HL-60 (cell line): Measurements from ENCODE around the gene SPATA13.
A peak's percentile ranks its signal among the peaks of the same experiment; 100 is the strongest.

Experiments
- DNase-seq, 2 experiments: peaks; one replicate each; pipeline ENCODE4 v3.0.0-alpha.2; 2010 to 2020; ENCODE audit warnings: low read depth in 1 of 2, low spot score in 1 of 2
- H3K27ac ChIP-seq: fragments of 250-450 bp; sonication (Bioruptor Pico); replicated peaks from 2 replicates; pipeline ENCODE4 v1.5.1; 2020; ENCODE audit warnings: mild to moderate bottlenecking, moderate library complexity
- H3K27me3 ChIP-seq: fragments of 250-450 bp; sonication (Bioruptor Pico); 2 replicates; pipeline ENCODE4 v1.5.1; 2021; ENCODE audit warnings: mild to moderate bottlenecking, moderate library complexity; ENCODE audit not compliant: insufficient read depth, poor library complexity, severe bottlenecking
- H3K4me3 ChIP-seq: replicated peaks from 2 replicates; pipeline ENCODE4 v1.5.1; 2011; ENCODE audit warnings: mild to moderate bottlenecking, control low read depth, low read length; ENCODE audit not compliant: insufficient read depth
- CTCF ChIP-seq: IDR thresholded peaks from one replicate; pipeline ENCODE4 v1.5.1; 2011; ENCODE audit warnings: low read length, control low read depth, inconsistent platforms; ENCODE audit not compliant: insufficient read depth
- GABPA ChIP-seq: IDR thresholded peaks from 2 replicates; pipeline ENCODE4 v1.6.1; 2012; ENCODE audit warnings: low read depth
- POLR2AphosphoS5 ChIP-seq: IDR thresholded peaks from 2 replicates; pipeline ENCODE4 v1.6.1; 2012; ENCODE audit warnings: low read depth
- REST ChIP-seq: IDR thresholded peaks from 2 replicates; pipeline ENCODE4 v1.6.1; 2012; ENCODE audit warnings: low read depth; ENCODE audit not compliant: insufficient replicate concordance
- SPI1 ChIP-seq: IDR thresholded peaks from 2 replicates; pipeline ENCODE4 v1.6.1; 2012; ENCODE audit warnings: low read depth, mild to moderate bottlenecking, borderline replicate concordance

SPATA13 gene

GRCh38 chr13:24282256-24282655 is 121.7 kb downstream of the SPATA13 start:
- no peaks in the 10 kb centered on the region for H3K27me3 ChIP-seq
- TF ChIP-seq CTCF (no peak), REST (no peak), GABPA (no peak), SPI1 (no peak), POLR2AphosphoS5 (no peak)
- no peak overlapping the region for H3K4me3 ChIP-seq
- no peak for DNase-seq
- no peak overlapping the region for H3K27ac ChIP-seq

GRCh38 chr13:24284889-24285565 is 124.5 kb downstream of the SPATA13 start:
- TF ChIP-seq SPI1 (no peak), CTCF (no peak), POLR2AphosphoS5 (no peak), GABPA (no peak), REST (no peak)
- Histone ChIP-seq H3K27me3 (no peaks in the 10 kb centered on the region), H3K4me3 (no peak overlapping the region), H3K27ac (no peak overlapping the region)
- no peak for DNase-seq

- no peak overlapping the region for H3K27ac ChIP-seq
- no peak overlapping the region for H3K4me3 ChIP-seq
- no peak for DNase-seq
- TF ChIP-seq POLR2AphosphoS5 = no peak
- H3K27me3 ChIP-seq = no peaks in the 10 kb centered on the region
These were observed 126.1 kb downstream of the SPATA13 start for GRCh38 chr13:24286624-24287023.

GRCh38 chr13:24287748-24288287 is 127.3 kb downstream of the SPATA13 start:
- TF ChIP-seq SPI1 (peak; percentile 88), GABPA (no peak)

GRCh38 chr13:24288870-24289269 is 128.3 kb downstream of the SPATA13 start:
- peak; percentile 23 to 31 for DNase-seq
- TF ChIP-seq POLR2AphosphoS5 (no peak), CTCF (no peak), REST (no peak), SPI1 (no peak), GABPA (no peak)
- no peak overlapping the region for H3K4me3 ChIP-seq
- H3K27ac ChIP-seq = no peak overlapping the region
- H3K27me3 ChIP-seq = no peaks in the 10 kb centered on the region

More at GRCh38 chr13:24287748-24288287, 127.3 kb downstream of the SPATA13 start:
- DNase-seq = peak in 1 of 2 experiments; percentile 37
- Histone ChIP-seq H3K27me3 (no peaks in the 10 kb centered on the region), H3K27ac (no peak overlapping the region), H3K4me3 (no peak overlapping the region)
